Stimulated activated CD8-positive, alpha-beta memory T cell treated with anti-CD3 and anti-CD28 coated beads, Interleukin-15, amount 100 ng/mL, for 24 hours (primary cell): ENCODE measurements around the gene BCL11B.

Experiments
- DNase-seq: peaks from one replicate; pipeline ENCODE4 v3.0.0-alpha.2; 2020; ENCODE audit warnings: low read depth

Gene BCL11B

DNA sequence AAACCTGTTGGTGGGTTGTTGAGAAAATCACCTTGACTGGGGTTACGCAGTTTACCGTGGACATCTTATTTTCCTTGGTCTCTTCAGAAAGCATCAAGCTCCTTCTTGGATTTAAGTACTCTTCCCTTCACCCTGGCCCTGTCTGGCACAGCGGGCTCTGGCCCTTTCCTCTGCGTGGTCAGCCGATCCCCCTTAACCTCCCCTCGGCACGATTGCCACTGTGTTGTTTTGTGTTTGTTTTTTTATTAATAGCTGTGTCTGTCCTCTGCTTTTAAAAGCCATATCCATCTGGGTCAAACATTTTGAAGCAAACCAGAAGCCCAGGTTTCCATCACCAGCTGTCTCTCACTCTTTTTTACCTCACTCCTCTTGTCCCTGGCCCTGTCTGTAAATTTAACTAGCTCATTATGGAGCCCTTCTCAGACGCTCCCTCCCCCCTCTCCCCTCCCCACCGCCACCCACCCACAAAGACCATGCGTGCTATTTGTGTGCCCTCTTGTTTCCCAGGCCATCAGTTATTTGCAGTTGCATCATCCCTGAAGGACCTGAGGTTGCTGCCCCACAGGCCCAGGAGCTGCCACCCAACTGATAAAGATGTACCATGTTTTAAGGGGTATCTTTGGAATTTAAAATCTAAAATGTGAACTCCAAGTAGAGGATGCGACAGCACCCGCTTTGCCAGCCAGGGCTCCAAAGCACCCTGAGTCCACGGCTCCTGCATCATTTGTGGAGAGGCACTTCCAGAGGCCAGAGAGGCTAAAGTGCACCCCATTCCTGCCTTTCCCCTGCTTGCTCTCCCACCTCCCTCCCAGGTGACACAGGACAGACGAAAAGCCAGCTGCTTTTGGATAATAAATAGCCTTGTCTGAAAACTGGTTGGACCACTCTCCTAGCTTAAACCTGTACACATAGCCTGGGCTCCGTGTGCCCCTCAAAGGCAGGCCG, 3.9 kb downstream of the BCL11B start:
- DNase-seq: no peak

DNA sequence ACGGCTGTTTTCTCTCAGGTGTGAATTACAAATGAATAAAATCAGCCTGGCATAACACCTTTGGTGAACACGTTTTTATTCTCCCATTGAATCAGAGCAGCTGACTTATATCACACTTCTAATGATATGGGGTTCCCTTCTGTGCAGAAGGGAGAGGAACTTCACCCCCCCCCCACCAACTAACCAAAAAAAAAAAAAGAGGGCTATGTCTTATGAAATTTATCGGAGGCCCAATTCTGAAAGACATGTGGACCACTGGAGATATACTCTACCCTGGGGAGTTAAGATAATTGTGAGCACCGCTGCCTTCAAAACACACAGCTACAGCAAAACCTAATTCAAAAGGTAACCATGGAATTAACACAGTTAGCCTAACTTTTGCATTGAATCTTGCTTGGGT, 4.6 kb downstream of the BCL11B start:
- no peak for DNase-seq

DNA sequence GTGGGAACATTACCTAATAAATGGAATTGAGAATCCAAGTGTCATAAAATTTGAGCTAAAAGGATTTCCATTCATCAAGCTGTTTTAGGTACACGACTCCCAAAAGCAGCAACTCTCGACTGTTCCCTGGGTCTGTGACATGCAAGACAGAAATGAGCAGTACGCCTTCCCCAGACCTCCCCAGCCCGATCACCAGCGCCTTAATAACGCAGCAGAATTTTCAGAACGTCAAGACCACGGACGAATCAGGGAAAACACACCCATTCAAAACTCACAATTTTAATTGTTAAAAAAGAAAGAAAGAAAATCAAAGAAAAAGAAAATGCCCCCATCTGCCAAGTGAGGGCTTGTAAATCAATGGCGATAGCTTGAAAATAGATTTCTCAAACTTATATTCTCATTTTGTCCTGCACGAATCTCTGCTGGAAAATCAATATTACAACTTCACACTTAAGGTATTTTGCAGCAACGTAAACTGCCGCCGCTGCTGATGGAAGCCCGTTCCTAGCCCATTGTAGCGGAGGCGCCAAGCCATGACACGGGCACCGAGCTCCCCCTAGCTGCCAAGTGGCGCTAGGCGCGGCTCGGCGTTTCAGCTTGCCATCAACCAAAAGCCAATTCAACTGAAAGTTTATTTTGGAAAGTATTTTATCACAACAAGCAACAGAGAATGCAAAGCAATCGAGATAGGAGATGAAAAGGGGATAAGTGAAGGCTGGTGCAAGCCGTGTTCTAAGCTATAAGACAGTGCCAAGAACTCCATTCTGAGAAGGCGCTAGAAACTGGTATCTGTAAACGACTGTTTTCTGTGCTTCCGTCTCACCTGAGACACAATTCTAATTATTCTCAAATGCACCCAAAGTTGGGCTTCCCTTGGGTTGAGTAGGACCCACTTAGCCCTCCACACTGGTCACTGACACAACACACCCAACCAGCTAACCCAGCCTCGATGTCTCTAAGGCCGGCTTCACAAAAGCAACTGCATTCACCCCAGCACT, 5.5 kb downstream of the BCL11B start:
- peak; percentile 73 for DNase-seq

DNA sequence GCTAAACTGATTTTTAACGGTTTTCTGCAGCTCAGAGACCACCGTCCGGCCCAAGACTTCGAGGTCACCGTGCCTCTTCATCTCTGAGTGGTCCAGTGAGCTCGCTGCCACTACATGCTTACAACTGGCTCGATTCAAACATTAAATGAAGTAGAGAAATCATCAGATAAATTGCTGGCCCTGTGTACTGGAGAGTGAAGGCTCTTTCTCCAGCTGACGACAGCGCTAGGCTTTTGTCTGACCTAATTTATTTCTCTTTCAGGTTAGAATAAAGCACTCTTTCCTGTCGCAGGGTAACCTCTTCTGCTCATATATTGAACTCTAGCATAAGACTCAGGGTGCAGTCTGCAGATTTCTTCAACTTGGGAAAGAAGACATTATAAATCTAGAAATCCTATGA, 6.4 kb downstream of the BCL11B start:
- DNase-seq: no peak

DNA sequence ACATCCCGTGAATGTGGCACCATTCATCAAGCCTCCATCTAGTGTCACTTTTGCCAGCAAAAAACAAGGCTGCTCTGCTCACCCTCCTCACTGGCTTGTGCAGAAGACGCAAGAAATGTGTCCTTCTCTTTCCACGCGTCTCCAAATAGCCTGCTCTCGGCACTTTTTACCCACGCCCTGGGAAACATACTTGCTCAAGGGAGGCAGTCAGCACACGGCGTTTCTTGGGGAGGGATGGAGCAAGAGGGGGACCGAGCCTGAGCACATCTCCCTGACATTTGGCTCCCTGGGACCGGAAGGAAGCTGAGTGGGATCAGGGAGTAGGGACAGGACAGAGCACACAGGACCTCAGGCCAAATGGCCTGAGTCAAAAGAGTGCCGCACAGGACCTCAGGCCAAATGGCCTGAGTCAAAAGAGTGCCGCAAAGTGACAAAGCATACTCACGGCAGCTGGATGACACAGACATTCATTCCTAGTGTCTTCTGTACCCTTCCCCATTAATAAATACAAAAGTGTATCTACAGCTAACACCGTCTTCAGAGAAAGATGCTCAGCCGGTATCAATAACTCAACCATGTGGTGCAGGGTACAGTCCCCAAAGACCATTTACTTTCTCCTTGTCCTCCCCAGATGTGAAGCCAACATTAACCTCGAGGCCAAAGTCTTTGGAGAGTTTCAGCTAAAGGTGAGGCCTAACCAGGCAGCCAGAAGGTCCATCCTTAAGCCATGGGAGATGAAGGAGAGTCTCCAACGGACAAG, 7.1 kb downstream of the BCL11B start:
- DNase-seq: no peak

DNA sequence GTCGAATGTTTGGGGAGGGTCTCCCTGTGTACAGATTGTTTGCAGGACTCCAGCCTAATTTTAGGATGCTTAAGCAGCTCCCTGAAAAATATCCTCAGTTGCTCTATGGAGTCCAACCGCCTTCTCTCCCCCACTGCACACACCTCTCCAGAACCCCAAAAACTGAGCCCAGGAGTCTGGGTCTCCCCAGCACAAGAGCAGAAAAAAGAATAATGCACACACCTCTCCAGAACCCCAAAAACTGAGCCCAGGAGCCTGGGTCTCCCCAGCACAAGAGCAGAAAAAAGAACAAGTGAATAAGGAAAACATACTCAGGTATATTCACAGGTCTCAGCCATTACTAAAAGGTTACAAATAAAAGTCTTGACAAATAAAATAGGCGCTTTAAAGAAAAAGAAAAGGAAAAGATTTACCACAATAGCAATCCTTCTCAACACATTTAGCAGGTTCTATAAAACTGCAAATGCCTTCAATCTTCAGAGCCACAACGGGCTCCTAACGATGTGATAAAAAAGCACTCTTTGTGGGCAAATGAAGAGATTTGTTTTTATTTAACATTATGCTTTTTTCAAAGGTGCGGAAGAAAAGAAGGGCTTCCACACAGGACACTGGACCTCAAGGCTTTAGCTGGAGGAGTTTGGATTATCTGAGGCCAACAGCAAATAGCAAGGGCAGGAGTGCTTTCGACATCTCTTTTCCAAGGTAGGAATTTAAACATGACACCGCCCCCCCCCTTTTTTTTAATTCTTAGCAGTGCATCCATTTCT, 8.2 kb downstream of the BCL11B start:
- DNase-seq: no peak

DNA sequence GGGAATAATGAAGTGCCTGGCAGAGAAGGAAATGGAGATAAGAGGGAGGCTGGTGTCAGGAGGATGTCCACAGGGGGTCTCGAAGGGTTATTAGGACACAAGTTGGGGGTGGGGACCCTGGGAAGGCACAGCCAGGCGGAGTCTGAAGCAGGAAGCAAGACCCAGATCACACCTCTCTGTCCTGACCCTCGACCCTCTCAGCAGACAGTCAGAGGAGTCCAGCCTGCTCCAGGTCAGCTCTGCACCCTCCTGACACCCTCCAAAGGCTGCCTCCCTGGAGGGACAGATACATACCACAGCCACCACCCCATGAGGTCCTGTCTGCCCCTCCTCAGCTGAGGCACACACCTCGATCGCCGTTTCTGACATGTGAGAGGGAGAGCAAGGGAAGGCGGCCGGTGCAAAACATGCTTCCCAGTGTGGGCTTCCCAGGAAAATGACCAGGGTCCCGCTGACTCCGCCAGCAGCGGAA, 9.0 kb downstream of the BCL11B start:
- no peak for DNase-seq

DNA sequence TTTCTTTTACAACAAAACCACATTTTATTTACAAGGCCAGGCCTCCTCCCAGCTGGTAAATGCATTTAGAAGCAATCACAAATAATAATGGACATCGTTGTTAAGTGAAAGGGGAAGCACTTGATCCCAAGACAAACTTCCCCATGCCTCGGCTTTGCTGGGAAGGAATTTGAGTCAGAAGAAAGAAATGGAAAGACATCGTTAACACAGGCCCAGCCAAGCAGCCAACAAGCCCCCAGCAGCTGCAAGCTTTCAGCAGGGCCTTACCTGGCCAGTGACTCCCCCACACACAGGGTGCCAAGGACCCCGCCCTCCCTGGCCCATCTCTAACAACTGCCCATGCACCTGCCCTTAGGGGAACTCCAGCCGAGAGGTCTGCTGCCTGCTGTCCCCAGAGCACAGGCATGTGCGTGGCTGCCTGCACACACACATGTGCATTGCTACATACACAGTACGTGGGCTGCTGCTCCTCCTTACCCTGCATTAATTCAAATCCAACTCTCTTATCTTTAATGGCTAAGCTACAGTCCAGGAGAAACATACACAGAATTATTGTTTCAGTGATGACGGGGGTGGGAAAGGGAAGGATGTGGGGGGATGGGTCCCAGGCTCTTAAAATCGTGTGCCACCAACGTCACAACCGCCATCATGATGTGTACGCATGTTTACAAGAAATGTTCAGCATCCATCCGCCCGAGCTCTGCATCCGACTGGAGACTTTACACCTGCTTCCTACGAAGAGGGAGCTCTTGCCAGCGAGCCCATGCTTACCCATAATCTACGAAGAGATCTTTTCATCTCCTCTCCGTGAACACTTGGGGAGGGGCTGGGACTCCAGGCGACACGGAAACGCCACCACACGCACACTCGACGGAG, 9.8 kb downstream of the BCL11B start:
- DNase-seq: no peak

DNA sequence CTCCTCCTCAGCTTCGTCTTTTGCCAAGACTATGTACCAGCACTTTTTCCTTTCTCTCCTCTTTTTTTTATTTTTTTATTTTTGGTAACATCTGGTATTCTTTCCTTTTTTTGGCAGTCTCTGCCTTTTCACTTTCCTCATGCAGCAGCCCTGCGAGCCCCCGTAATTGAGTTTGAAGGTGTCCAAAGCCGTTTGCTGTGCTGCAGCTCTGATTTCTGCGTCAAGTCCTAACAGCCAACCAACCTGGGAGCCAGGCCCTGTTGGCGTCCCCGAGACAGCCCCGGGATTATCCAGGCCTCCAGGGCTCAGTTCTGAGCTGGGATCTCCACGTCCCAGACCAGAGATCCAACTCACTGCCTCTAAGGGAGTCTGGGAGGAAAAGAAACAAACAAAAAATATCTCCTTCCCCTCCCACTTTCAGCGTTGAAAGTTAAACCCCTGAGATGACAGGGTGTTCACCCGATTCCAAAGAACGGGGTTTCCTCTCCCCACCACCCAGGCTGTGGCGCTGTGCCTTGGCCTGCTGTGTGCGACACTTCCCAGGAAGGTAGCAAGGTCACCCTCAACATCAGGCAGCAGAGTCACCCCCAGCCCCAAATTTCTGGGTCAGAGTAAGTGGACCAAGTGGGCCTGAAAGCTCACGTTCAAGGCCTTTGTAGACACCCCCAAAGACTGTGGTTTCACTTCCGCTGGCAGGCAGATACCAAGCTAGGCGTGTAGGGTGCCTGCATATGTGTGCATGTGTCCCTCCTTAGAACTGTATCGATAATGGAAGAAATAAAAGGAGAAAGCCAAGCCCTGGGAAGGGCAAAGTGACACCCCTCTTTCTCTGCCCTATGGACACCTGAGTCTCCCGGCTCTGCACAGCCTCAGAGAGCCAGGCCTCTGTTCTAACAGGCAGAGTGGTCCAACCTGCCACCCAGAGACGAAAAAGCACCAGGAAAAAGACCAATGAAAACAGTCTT, 11.1 kb downstream of the BCL11B start:
- no peak for DNase-seq

DNA sequence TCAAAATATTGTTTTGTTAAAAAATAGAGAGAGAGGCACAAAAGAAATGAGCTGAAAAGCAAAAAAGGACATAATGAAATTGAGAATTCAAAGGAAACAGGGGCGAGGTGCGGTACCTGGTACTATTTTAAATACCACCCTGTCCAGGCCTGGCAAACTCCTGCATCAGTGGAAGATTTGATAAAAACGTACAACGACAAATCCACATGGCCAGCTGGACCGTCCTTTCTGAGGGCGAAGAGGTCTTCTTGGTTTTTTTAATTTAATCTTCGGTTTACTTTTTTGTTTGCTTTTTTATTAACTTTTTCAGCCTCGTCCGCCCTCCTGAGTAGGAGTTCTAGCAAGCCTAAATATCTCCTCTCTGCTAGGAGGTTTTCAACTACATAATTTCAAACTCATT, 11.9 kb downstream of the BCL11B start:
- no peak for DNase-seq

DNA sequence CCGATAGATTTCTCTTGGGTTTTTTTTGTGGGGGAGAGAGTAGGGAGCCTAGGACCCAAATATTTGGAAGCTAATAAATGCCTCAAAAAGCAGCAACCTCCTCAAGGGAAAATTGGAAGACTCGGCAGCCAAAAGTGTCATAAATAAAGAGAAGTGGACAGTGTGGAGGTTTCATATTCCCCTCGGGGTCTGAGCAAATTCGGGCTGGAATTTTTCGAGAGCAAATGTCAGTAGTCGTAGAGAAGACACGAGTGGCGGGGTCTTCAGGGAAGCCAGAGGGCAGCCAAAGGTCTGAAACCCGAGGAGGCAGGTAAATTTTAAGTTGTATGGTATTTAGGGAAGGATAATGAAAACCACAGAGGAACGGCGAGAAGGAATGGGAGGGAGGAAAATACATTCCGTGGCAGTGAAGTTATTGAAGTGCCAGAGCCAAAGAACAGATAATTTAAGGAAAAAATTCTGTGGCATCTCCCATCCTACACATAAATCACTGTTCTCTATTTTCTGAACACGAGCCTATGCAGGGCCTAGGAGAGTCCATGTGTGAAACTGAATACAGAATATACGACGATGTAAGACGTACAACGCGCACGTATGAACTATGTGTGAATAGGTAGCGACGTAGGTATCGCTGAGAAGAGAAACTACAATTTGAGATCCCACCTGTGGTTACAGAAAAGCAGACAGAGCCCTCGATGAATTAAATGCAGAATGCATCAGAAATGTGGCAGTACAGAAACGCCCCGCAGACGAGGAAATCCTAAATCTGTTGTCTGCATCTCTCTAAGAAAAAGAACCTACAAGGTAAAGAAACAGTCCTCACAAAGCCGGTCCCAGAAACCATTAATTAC, 12.9 kb downstream of the BCL11B start:
- no peak for DNase-seq

DNA sequence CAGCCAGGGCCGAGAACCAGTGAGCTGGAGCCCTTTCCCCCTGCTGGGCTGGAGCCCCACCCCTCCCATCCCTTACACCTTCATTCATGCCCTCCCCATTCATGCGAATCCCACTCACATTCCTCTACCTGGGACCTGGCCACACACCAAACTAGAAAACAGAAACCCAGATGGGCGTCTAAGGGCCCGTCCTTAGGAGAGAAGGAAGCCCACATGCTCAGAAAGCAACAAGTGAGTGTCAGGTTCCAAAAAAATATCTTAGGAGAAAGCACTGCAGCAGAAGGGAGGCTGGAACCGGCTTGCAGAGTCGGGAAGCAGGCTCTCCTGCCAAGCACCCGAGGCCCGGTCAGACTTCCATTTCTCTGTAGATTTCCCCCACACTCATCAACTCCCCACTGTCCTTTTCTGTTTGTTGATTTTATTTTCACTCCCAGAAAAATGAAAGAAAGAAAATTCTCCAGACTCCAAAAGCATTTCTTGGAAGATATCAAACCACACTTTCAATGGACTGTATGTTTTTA, 13.6 kb downstream of the BCL11B start:
- DNase-seq: no peak

DNA sequence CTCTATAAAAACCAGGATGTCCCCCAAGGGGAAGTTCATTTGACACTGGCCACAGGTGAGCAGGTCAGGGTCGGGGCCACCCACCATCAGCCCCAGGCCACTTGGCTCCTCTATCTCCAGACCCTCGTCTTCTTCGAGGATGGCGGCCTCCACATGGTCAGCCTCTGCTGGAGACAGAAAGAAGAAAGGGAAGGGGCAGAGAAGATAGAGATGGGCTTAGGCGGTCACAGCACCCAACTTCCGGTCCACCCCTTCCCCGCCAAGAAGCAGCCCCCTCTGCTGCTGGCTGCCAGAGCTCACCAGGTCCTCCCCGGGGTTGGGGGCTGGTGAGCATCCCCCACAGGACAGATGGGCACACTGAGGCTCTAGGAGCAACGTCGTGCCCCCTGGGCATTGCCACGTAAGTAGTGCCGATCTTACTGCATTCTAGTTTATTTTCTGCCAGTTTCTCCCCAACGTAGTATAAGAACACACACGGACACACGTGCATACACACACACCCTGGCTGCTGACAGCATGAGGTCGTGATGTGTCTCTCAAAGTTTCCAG, 14.2 kb downstream of the BCL11B start:
- DNase-seq: no peak

DNA sequence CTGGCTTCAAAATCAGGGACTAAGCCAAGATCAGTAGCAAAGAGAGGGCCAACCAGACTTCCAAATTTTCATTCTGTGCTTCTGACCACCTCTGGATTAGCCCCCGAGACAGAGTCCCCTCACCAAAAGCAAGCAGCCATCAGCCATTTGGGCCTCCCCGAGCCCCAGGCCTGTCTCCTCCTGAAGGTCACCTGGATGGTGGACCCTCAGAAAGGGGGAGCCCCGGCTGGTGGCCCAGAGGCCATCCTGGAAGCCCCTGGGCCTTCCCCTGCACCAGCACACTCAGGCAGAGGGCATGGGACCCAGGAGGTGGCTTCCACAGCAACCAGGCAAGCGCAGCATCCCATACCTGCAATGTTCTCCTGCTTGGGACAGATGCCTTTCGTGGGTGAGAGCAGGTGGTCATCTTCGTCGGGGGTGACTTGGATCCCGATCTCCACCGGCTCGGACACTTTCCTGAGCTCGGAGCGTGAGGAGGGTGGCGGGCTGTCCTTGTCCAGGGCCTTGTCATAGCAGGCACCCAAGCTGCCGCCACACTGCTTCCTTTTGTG, 14.8 kb downstream of the BCL11B start:
- DNase-seq: no peak

DNA sequence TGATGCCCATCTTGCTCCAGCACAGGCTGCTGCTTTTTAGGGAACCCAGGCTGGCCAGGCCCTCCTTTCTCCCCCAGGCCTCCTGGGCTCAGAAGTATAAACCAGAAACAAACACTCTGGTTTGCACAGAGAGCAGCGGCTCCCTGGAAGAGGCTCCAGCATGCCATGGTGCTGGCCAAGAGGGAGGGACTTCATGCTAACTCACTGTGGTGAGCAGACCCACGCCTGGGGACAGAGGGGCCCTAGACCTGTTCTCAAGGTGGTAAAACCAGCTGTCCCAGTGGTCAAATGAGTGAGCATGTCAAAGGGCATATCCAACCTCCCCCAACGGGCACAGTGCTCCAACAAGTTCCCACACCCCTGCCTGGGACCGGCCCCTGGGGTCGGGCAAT, 15.5 kb downstream of the BCL11B start:
- no peak for DNase-seq

DNA sequence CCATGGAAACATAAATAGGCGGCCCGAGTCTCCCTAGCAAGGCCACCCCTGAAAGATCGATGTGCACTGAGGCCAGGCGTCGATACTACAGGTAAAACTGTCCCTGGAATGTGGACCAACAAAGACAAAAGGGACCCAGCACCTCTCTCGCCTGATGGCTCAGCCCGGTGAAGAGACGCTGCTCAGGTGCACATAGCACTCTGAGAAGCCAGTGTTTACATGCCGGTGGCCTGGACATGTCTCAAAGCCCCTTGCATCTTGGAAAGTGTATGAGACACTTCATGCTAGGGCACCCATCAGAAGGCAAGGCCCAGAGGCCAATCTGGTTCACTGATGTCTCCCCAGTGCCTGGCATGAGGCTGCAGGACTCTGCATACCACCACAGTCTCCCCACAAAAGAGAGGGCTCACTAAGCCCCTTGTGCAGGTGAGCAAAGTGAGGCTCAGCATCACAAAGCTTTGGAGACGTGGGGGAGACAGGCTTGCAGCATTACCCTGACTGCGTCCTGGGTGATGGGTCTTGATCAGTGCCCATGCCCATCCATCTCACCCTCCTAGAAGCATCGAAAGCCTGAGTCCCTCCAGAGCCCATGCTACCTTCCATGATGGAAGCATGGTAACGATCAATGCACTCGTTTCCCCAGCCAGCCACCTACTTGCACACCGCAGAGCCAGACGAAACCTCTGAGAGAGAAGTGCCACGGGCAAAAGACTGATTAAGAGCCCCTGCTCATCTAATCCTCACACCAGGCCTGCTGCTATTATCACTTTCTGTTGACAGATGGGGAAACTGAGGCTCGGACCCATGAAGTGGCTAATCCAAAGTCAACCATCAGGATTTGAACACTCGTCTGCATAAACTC, 16.1 kb downstream of the BCL11B start:
- DNase-seq: no peak
